ENCODE results near the gene IRX6.

Gene IRX6

GRCh38 chr16:55376567-55377167 is 52.7 kb downstream of the IRX6 start:
- no peak overlapping the region for H3K4me3 ChIP-seq (ENCODE audit: low read length)
- H3K4me1 ChIP-seq (ENCODE audit: control insufficient read depth, insufficient read depth, low read length): no peaks in the 10 kb centered on the region
- no peak for DNase-seq (ENCODE audit: low read depth, low spot score)
- no peaks in the 10 kb centered on the region for H3K36me3 ChIP-seq (ENCODE audit: control insufficient read depth, insufficient read depth, low read length)
- H3K9me3 ChIP-seq (ENCODE audit: control insufficient read depth, insufficient read depth, low read length): no peaks in the 10 kb centered on the region
- WGBS (ENCODE audit: insufficient coverage, insufficient read length): no CpG with 5 or more reads among the region's 7 CpGs
- no peaks in the 10 kb centered on the region for H3K27me3 ChIP-seq (ENCODE audit: control insufficient read depth, insufficient read depth, low read length)
- no peak overlapping the region for H3K27ac ChIP-seq (ENCODE audit: low read length)

GRCh38 chr16:55377840-55378239 is 53.8 kb downstream of the IRX6 start:
- no CpG with 5 or more reads among the region's 7 CpGs for WGBS (ENCODE audit: insufficient coverage, insufficient read length)
- no peaks in the 10 kb centered on the region for H3K4me1 ChIP-seq (ENCODE audit: control insufficient read depth, insufficient read depth, low read length)
- H3K9me3 ChIP-seq (ENCODE audit: control insufficient read depth, insufficient read depth, low read length): no peaks in the 10 kb centered on the region
- H3K27ac ChIP-seq (ENCODE audit: low read length): no peak overlapping the region
- H3K36me3 ChIP-seq (ENCODE audit: control insufficient read depth, insufficient read depth, low read length): no peaks in the 10 kb centered on the region
- H3K27me3 ChIP-seq (ENCODE audit: control insufficient read depth, insufficient read depth, low read length): no peaks in the 10 kb centered on the region
- DNase-seq (ENCODE audit: low read depth, low spot score): no peak
- H3K4me3 ChIP-seq (ENCODE audit: low read length): no peak overlapping the region

- H3K4me1 ChIP-seq (ENCODE audit: control insufficient read depth, insufficient read depth, low read length): no peaks in the 10 kb centered on the region
- H3K27me3 ChIP-seq (ENCODE audit: control insufficient read depth, insufficient read depth, low read length): no peaks in the 10 kb centered on the region
- no peaks in the 10 kb centered on the region for H3K36me3 ChIP-seq (ENCODE audit: control insufficient read depth, insufficient read depth, low read length)
- H3K4me3 ChIP-seq (ENCODE audit: low read length): no peak overlapping the region
- no peak for DNase-seq (ENCODE audit: low read depth, low spot score)
- H3K27ac ChIP-seq (ENCODE audit: low read length): no peak overlapping the region
- no peaks in the 10 kb centered on the region for H3K9me3 ChIP-seq (ENCODE audit: control insufficient read depth, insufficient read depth, low read length)
- no CpG with 5 or more reads among the region's 3 CpGs for WGBS (ENCODE audit: insufficient coverage, insufficient read length)
These were observed 54.6 kb downstream of the IRX6 start for GRCh38 chr16:55378616-55379015.

- H3K27me3 ChIP-seq (ENCODE audit: control insufficient read depth, insufficient read depth, low read length): no peaks in the 10 kb centered on the region
- H3K4me3 ChIP-seq (ENCODE audit: low read length): no peak overlapping the region
- WGBS (ENCODE audit: insufficient coverage, insufficient read length): no CpG with 5 or more reads among the region's 13 CpGs
- DNase-seq (ENCODE audit: low read depth, low spot score): no peak
- no peak overlapping the region for H3K27ac ChIP-seq (ENCODE audit: low read length)
- H3K36me3 ChIP-seq (ENCODE audit: control insufficient read depth, insufficient read depth, low read length): no peaks in the 10 kb centered on the region
- no peaks in the 10 kb centered on the region for H3K4me1 ChIP-seq (ENCODE audit: control insufficient read depth, insufficient read depth, low read length)
- no peaks in the 10 kb centered on the region for H3K9me3 ChIP-seq (ENCODE audit: control insufficient read depth, insufficient read depth, low read length)
These were observed 55.4 kb downstream of the IRX6 start for GRCh38 chr16:55379371-55379770.

GRCh38 chr16:55379876-55380390 is 55.9 kb downstream of the IRX6 start:
- no peaks in the 10 kb centered on the region for H3K27me3 ChIP-seq (ENCODE audit: control insufficient read depth, insufficient read depth, low read length)
- no peaks in the 10 kb centered on the region for H3K9me3 ChIP-seq (ENCODE audit: control insufficient read depth, insufficient read depth, low read length)
- WGBS (ENCODE audit: insufficient coverage, insufficient read length): no CpG with 5 or more reads among the region's 7 CpGs
- DNase-seq (ENCODE audit: low read depth, low spot score): no peak
- H3K4me3 ChIP-seq (ENCODE audit: low read length): no peak overlapping the region
- no peak overlapping the region for H3K27ac ChIP-seq (ENCODE audit: low read length)
- no peaks in the 10 kb centered on the region for H3K4me1 ChIP-seq (ENCODE audit: control insufficient read depth, insufficient read depth, low read length)
- H3K36me3 ChIP-seq (ENCODE audit: control insufficient read depth, insufficient read depth, low read length): no peaks in the 10 kb centered on the region

All from iPS DF 6.9 (cell line).